ENCODE data around the gene OTOGL.

Gene OTOGL

DNA sequence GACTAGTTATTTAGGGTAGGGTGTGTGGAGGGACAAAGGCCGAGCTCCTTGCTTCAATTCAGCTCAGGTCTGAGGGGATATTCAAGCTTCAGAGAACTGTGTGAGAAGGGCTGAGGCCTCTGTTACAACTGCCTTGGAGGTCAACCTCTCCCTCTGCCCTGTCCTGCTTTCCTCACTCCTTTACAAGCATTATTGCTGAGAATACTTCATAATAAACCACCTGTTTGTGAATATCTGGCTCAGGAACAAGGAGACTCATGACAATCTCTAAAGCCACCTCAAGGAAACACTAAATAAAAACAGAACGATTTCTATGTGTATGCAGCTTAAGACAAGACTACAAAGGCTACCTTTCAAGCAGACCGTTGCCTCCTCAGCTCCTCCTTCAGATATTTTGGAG lies 21.7 kb downstream of the OTOGL start:
- Histone ChIP-seq H3K4me2 (ENCODE audit: low read length) (no peak overlapping the region), H3K4me1 (ENCODE audit: insufficient read depth, low read length, severe bottlenecking) (no peaks in the 10 kb centered on the region), H3K36me3 (ENCODE audit: insufficient read depth, low read length) (no peaks in the 10 kb centered on the region), H4K20me1 (ENCODE audit: insufficient read depth, low read length) (no peaks in the 10 kb centered on the region), H3K9ac (ENCODE audit: low read length) (no peak overlapping the region), H3K9me2 (ENCODE audit: low read depth, low read length) (no peaks in the 10 kb centered on the region), H3K27ac (ENCODE audit: low read depth, low read length, poor library complexity, severe bottlenecking) (no peak overlapping the region), H3F3A (ENCODE audit: insufficient read depth, low read length) (no peaks in the 10 kb centered on the region), H3K4me3 (ENCODE audit: low read depth, low read length, poor library complexity, severe bottlenecking) (no peak overlapping the region), H3K9me3 (ENCODE audit: low read length) (no peaks in the 10 kb centered on the region), H3K27me3 (ENCODE audit: insufficient read depth, low read length) (no peaks in the 10 kb centered on the region), H3K79me2 (ENCODE audit: insufficient read depth, low read length) (no peaks in the 10 kb centered on the region), H2AFZ (ENCODE audit: low read length) (no peak overlapping the region)
- no peak for TF ChIP-seq EZH2 (IDR thresholded peaks at IDR 0.05; ENCODE audit: borderline replicate concordance, low read length)
- TF ChIP-seq, protein P1, sequence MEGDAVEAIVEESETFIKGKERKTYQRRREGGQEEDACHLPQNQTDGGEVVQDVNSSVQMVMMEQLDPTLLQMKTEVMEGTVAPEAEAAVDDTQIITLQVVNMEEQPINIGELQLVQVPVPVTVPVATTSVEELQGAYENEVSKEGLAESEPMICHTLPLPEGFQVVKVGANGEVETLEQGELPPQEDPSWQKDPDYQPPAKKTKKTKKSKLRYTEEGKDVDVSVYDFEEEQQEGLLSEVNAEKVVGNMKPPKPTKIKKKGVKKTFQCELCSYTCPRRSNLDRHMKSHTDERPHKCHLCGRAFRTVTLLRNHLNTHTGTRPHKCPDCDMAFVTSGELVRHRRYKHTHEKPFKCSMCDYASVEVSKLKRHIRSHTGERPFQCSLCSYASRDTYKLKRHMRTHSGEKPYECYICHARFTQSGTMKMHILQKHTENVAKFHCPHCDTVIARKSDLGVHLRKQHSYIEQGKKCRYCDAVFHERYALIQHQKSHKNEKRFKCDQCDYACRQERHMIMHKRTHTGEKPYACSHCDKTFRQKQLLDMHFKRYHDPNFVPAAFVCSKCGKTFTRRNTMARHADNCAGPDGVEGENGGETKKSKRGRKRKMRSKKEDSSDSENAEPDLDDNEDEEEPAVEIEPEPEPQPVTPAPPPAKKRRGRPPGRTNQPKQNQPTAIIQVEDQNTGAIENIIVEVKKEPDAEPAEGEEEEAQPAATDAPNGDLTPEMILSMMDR (IDR thresholded peaks at IDR 0.05; ENCODE audit: low read length), result no peak

DNA sequence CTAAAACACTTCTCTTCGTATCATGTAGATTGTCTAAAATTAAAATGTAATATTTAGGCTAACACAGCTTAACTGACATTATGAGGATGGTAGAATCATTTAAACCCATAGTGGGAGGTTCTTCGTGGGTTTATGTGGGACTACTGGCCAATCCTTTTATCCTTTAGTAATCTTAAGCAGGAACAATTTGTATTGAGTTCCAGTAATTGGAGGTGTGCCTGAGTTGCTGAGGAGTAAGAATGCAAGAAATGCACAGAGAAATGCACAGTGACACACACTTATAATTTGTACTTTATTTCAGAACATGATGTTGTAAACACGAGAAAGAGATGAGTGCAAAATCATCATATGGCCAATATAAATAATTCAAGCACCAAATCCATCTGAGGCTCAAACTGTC lies 22.3 kb downstream of the OTOGL start:
- no peaks in the 10 kb centered on the region for H3K36me3 ChIP-seq (ENCODE audit: insufficient read depth, low read length)
- no peaks in the 10 kb centered on the region for H3K27me3 ChIP-seq (ENCODE audit: insufficient read depth, low read length)
- no peak overlapping the region for H3K4me2 ChIP-seq (ENCODE audit: low read length)
- no peaks in the 10 kb centered on the region for H3K79me2 ChIP-seq (ENCODE audit: insufficient read depth, low read length)
- no peak overlapping the region for H3K9ac ChIP-seq (ENCODE audit: low read length)
- no peak overlapping the region for H3K4me3 ChIP-seq (ENCODE audit: low read depth, low read length, poor library complexity, severe bottlenecking)
- H3F3A ChIP-seq (ENCODE audit: insufficient read depth, low read length), result no peaks in the 10 kb centered on the region
- H3K9me3 ChIP-seq (ENCODE audit: low read length), result no peaks in the 10 kb centered on the region
- no peaks in the 10 kb centered on the region for H3K4me1 ChIP-seq (ENCODE audit: insufficient read depth, low read length, severe bottlenecking)
- no peaks in the 10 kb centered on the region for H4K20me1 ChIP-seq (ENCODE audit: insufficient read depth, low read length)
- H3K27ac ChIP-seq (ENCODE audit: low read depth, low read length, poor library complexity, severe bottlenecking), result no peak overlapping the region
- no peak for TF ChIP-seq EZH2 (IDR thresholded peaks at IDR 0.05; ENCODE audit: borderline replicate concordance, low read length)
- TF ChIP-seq, protein P1 (IDR thresholded peaks at IDR 0.05; ENCODE audit: low read length), result no peak
- H3K9me2 ChIP-seq (ENCODE audit: low read depth, low read length), result no peaks in the 10 kb centered on the region
- H2AFZ ChIP-seq (ENCODE audit: low read length), result no peak overlapping the region

DNA sequence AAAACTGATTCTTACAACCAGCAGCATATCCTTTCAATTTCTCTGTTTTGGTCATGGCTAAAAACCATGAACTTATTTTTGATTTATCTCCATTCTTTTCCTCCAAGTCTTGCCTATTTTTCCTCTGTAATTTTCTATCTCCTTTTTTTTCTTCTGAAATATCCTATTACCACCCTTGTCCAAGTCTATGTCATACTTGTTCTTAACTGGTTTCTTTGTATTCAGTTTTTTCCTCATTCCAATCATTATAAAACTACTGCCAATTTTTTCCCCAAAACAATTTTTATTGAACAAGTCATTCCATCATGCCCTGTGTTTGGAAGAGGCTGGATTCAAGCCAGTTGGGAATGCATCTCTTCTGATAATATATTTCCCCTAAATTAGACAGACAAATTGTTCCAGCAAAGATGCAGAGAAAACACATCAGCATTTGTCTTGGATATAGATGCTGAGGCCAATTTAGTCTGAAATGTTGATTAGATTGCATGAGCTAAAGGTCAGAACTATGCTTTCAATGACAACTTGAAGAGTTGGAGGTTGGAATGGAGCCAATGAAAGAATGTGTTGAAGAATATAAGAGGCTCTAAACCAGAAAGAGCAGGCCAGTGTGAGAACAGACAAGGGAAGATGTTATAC lies 30.7 kb downstream of the OTOGL start:
- Histone ChIP-seq H3K9ac (ENCODE audit: low read length) (no peak overlapping the region), H3K79me2 (ENCODE audit: insufficient read depth, low read length) (no peaks in the 10 kb centered on the region), H3K9me2 (ENCODE audit: low read depth, low read length) (no peaks in the 10 kb centered on the region), H3K4me1 (ENCODE audit: insufficient read depth, low read length, severe bottlenecking) (no peaks in the 10 kb centered on the region), H3K4me2 (ENCODE audit: low read length) (no peak overlapping the region), H3K4me3 (ENCODE audit: low read depth, low read length, poor library complexity, severe bottlenecking) (no peak overlapping the region), H3K27me3 (ENCODE audit: insufficient read depth, low read length) (no peaks in the 10 kb centered on the region), H3K27ac (ENCODE audit: low read depth, low read length, poor library complexity, severe bottlenecking) (no peak overlapping the region), H2AFZ (ENCODE audit: low read length) (no peak overlapping the region), H3F3A (ENCODE audit: insufficient read depth, low read length) (no peaks in the 10 kb centered on the region), H4K20me1 (ENCODE audit: insufficient read depth, low read length) (no peaks in the 10 kb centered on the region), H3K36me3 (ENCODE audit: insufficient read depth, low read length) (no peaks in the 10 kb centered on the region), H3K9me3 (ENCODE audit: low read length) (no peaks in the 10 kb centered on the region)
- no peak for TF ChIP-seq EZH2 (IDR thresholded peaks at IDR 0.05; ENCODE audit: borderline replicate concordance, low read length)
- TF ChIP-seq, protein P1 (IDR thresholded peaks at IDR 0.05; ENCODE audit: low read length), result no peak
